ENCODE measurements around the gene MOB3B. TPM values are rescaled to one million over a fixed set of nuclear protein-coding genes. Genes with fewer than 3 reads are reported as not detected.

Gene MOB3B
- total RNA-seq, 3 donors from 2014 or later = 12.8 to 19.3 (median 13.1) TPM

DNA sequence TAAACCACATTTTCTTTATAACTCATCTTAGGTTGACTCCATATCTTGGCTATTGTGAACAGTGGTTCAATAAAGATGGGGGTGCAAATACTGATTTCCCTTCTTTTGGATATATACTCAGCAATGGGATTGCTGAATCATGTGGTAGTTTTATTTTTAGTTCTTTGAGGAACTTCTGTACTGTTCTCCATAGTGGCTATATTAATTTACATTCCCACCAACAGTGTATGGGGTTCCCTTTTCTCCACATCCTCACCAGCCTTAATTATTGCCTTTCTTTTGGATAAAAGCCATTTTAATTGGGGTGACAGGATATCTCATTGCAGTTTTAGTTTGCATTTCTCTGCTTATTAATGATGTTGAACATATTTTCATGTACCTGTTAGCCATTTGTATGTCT is 125.0 kb downstream of the MOB3B start:
- H3K4me1 ChIP-seq = no peaks in the 10 kb centered on the region
- H3K36me3 ChIP-seq = no peaks in the 10 kb centered on the region
- TF ChIP-seq POLR2A (IDR thresholded peaks at IDR 0.05) = no peak
- TF ChIP-seq POLR2AphosphoS5 (IDR thresholded peaks at IDR 0.05) = no peak
- no peak for TF ChIP-seq CTCF (IDR thresholded peaks at IDR 0.05)
- H3K4me3 ChIP-seq = no peak overlapping the region
- no peaks in the 10 kb centered on the region for H3K27me3 ChIP-seq
- intact Hi-C loops (cut with DNase I; ENCODE audit: low total_unique reads) = no loop called here
- H3K9me3 ChIP-seq = no peaks in the 10 kb centered on the region
- H3K27ac ChIP-seq = no peak overlapping the region
- DNase-seq (ENCODE audit: low spot score in 2 of 2) = no peak

- intact Hi-C loops (cut with DNase I; ENCODE audit: low total_unique reads) = no loop called here
- H3K36me3 ChIP-seq = no peaks in the 10 kb centered on the region
- H3K4me3 ChIP-seq = no peak overlapping the region
- H3K27ac ChIP-seq = no peak overlapping the region
- no peaks in the 10 kb centered on the region for H3K9me3 ChIP-seq
- DNase-seq (ENCODE audit: low spot score in 2 of 2) = no peak
- H3K4me1 ChIP-seq = no peaks in the 10 kb centered on the region
- TF ChIP-seq CTCF (IDR thresholded peaks at IDR 0.05) (no peak), POLR2A (IDR thresholded peaks at IDR 0.05) (no peak), POLR2AphosphoS5 (IDR thresholded peaks at IDR 0.05) (no peak)
- no peaks in the 10 kb centered on the region for H3K27me3 ChIP-seq
These were observed 127.0 kb downstream of the MOB3B start for GRCh38 chr9:27402626-27403025.

GRCh38 chr9:27400334-27400880 is 129.2 kb downstream of the MOB3B start:
- Histone ChIP-seq H3K9me3 (no peaks in the 10 kb centered on the region), H3K27ac (no peak overlapping the region), H3K36me3 (no peaks in the 10 kb centered on the region), H3K4me3 (no peak overlapping the region), H3K27me3 (no peaks in the 10 kb centered on the region), H3K4me1 (no peaks in the 10 kb centered on the region)
- intact Hi-C loops (cut with DNase I; ENCODE audit: low total_unique reads) = no loop called here
- TF ChIP-seq POLR2A (IDR thresholded peaks at IDR 0.05) (no peak), POLR2AphosphoS5 (IDR thresholded peaks at IDR 0.05) (no peak), CTCF (IDR thresholded peaks at IDR 0.05) (no peak)
- DNase-seq (ENCODE audit: low spot score in 2 of 2) = no peak

DNA sequence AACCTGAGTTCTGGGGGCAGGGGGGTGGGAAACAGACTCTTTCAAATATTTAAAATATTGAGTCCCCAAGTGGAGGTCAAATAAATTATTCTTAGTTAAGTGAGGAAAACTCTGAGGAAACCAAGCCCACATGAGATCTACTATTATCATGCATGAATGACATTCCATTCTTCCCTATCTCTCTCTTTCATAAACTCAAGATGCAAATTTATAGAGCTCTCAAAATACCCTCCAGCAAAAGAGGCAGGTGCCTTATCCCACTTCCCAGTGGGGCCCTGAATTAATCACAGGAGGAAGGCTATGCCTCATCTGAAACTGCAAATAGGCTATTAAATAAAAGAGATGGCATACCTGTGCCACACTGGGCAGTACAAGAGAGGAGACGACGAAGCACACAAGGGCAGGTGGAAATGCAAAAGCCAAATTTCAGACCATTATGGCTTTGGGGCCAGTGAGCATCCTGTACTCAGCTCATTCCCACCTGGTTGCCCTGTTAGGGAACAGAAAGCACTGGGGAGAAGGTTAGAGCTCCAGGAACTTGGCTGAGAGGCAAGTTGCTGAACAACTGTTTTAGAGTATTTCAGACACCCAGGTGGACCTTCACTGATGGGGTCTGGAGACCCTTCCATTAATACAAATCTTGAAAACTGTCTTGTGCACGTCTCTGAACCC is 130.5 kb downstream of the MOB3B start:
- Histone ChIP-seq H3K4me1 (peaks cover 0 to 4% of the 10 kb centered on the region in 2 donors), H3K27me3 (no peaks in the 10 kb centered on the region), H3K4me3 (no peak overlapping the region), H3K27ac (no peak overlapping the region), H3K9me3 (no peaks in the 10 kb centered on the region), H3K36me3 (no peaks in the 10 kb centered on the region)
- DNase-seq (ENCODE audit: low spot score in 2 of 2) = no peak
- intact Hi-C loops (cut with DNase I; ENCODE audit: low total_unique reads) = no loop called here
- no peak for TF ChIP-seq POLR2A (IDR thresholded peaks at IDR 0.05)
- TF ChIP-seq POLR2AphosphoS5 (IDR thresholded peaks at IDR 0.05) = no peak
- TF ChIP-seq CTCF (IDR thresholded peaks at IDR 0.05) = no peak

DNA sequence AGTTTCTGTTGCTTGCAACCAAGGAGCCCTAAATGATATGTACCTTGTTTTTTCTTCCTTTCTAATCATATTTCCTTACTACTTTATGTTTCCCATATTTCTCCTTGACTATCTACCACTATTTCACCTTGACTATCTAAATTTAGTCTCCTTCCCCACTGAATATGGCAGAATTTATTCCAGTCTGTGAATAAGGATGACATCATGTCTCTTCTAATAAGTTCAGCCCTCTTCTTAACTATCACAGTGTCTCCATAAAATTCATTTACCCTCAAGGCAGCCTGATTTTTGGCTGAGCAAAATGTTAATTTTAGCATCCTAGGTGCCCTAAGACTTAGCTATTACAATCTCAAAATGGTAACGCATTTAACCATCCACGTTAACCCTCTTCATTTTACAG is 133.1 kb downstream of the MOB3B start:
- Histone ChIP-seq H3K27me3 (no peaks in the 10 kb centered on the region), H3K27ac (no peak overlapping the region), H3K9me3 (no peaks in the 10 kb centered on the region), H3K36me3 (no peaks in the 10 kb centered on the region), H3K4me1 (peaks cover 0 to 9% of the 10 kb centered on the region in 2 donors), H3K4me3 (no peak overlapping the region)
- no peak for DNase-seq (ENCODE audit: low spot score in 2 of 2)
- intact Hi-C loops (cut with DNase I; ENCODE audit: low total_unique reads) = no loop called here
- TF ChIP-seq POLR2A (IDR thresholded peaks at IDR 0.05) (no peak), CTCF (IDR thresholded peaks at IDR 0.05) (no peak), POLR2AphosphoS5 (IDR thresholded peaks at IDR 0.05) (no peak)
